OCI-LY1 (cell line): Measurements from ENCODE around the gene SFXN2.
"Not testable (repeated sequence)": the region's sequence is repeated elsewhere in the genome, so short reads cannot be mapped to it uniquely, and the experiment has no call there.

Experiments
- CTCF ChIP-seq: fragments of 200-600 bp; sonication (generic), shearing (Covaris generic); IDR thresholded peaks from 2 replicates; pipeline ENCODE4 v1.5.1; 2017; ENCODE audit warnings: mild to moderate bottlenecking, antibody characterized with exemption, low read length, moderate library complexity, mixed read lengths
- EZH2 ChIP-seq: fragments of 200-600 bp; sonication (generic), shearing (Covaris generic); IDR thresholded peaks from 2 replicates; pipeline ENCODE4 v1.8.0; 2017; ENCODE audit warnings: borderline replicate concordance, mixed run types, mild to moderate bottlenecking, antibody characterized with exemption, low read length, moderate library complexity, mixed read lengths

- not testable (repeated sequence) for TF ChIP-seq CTCF, EZH2
Measured at GRCh38 chr10:102695401-102695800, 19.0 kb upstream of the SFXN2 start.
